DND-41 (cell line): ENCODE data around the gene ALDH16A1.

Experiments used
- EZH2 ChIP-seq: IDR thresholded peaks from 3 replicates; pipeline ENCODE4 v1.6.1; 2012; ENCODE audit warnings: borderline replicate concordance, low read depth, mild to moderate bottlenecking, moderate library complexity, low read length, inconsistent platforms; ENCODE audit not compliant: severe bottlenecking
- TF ChIP-seq, protein P1 (sequence below): IDR thresholded peaks from 2 replicates; pipeline ENCODE4 v1.5.1; 2012; ENCODE audit warnings: borderline replicate concordance, low read length, moderate library complexity, mild to moderate bottlenecking; ENCODE audit not compliant: poor library complexity, severe bottlenecking; ENCODE audit errors: extremely low read depth

DNA sequence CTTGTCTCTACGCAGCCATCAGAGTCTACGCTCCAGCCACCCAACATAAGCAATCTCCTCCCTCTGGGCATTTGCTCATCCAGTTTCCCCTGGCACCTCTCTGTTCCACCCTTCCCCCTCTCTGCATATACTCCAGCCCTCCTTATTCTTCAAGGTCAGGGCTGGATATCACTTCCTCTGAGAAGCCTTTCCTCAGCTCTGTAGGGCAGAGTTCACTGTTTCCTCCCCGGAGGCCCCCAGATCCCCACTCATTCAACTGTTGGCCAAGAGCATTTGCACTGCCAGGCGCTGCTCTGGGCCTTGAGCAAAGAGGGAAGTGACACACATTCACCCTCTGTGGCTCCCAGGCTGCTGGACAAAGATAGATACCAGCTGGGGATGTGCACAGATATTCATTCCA is 62.7 kb downstream of the ALDH16A1 start:
- TF ChIP-seq, protein P1, sequence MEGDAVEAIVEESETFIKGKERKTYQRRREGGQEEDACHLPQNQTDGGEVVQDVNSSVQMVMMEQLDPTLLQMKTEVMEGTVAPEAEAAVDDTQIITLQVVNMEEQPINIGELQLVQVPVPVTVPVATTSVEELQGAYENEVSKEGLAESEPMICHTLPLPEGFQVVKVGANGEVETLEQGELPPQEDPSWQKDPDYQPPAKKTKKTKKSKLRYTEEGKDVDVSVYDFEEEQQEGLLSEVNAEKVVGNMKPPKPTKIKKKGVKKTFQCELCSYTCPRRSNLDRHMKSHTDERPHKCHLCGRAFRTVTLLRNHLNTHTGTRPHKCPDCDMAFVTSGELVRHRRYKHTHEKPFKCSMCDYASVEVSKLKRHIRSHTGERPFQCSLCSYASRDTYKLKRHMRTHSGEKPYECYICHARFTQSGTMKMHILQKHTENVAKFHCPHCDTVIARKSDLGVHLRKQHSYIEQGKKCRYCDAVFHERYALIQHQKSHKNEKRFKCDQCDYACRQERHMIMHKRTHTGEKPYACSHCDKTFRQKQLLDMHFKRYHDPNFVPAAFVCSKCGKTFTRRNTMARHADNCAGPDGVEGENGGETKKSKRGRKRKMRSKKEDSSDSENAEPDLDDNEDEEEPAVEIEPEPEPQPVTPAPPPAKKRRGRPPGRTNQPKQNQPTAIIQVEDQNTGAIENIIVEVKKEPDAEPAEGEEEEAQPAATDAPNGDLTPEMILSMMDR, result no peak
- no peak for TF ChIP-seq EZH2
